HAP-1 (cell line): ENCODE measurements around the gene GARIN1A.

Experiments used
- DNase-seq, 2 experiments: peaks; one replicate each; pipeline ENCODE4 v3.0.0-alpha.2; 2016 to 2020; ENCODE audit warnings: low spot score in 2 of 2
- H3K27me3 ChIP-seq: fragments of 250-450 bp; sonication (Bioruptor Pico); 2 replicates; pipeline ENCODE4 v1.5.1; 2020; ENCODE audit warnings: low read depth, mild to moderate bottlenecking, moderate library complexity
- H3K36me3 ChIP-seq: fragments of 250-450 bp; sonication (Bioruptor Pico); replicated peaks from 2 replicates; pipeline ENCODE4 v1.5.1; 2020; ENCODE audit warnings: mild to moderate bottlenecking
- H3K4me1 ChIP-seq: fragments of 250-450 bp; sonication (Bioruptor Pico); 2 replicates; pipeline ENCODE4 v1.5.1; 2020; ENCODE audit warnings: mild to moderate bottlenecking
- H3K4me3 ChIP-seq: fragments of 250-450 bp; sonication (Bioruptor Pico); 2 replicates; pipeline ENCODE4 v1.5.1; 2020; ENCODE audit warnings: mild to moderate bottlenecking, moderate library complexity
- H3K9me3 ChIP-seq: fragments of 250-450 bp; sonication (Bioruptor Pico); 2 replicates; pipeline ENCODE4 v1.5.1; 2020; ENCODE audit warnings: mild to moderate bottlenecking, moderate library complexity
- in situ Hi-C: fragments of 300-500 bp; cut with MboI; formaldehyde crosslinking; loops from 3 replicates; pipeline ENCODE4 v1.14.3; 2020; ENCODE audit warnings: low sequenced_read_pairs, inconsistent platforms, mixed read lengths

GARIN1A gene

DNA sequence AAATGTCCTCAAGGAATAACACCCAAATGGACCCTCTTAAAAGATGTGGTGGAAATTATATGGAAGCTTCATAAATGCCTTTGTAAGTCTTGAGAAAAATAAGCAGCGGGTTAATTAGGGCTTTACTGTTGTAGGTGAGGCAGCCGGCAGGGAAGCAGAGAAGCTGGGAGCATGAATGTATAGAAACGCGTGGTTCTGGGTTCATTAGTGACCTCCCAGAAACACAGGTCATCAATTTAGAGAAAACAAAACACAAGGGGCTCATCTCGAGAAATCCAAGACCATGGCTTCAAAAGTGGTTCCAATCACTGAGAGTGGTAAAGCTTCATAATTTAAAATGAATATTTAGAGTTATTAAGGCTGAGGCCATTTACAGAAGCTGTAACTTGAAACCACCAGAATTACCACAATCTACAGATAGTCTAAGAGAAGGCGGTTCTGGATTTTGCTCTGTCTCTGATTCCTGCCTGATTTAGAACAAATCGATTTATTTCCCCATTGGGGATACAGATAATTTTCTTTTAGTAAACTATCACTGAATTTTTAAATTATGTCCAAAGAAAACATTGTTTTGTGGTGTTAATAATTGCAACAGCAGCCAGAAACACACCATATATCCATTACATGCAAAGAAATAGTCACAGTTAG, 20.7 kb downstream of the GARIN1A start:
- H3K27me3 ChIP-seq = peaks cover 11% of the 10 kb centered on the region
- DNase-seq = no peak
- H3K36me3 ChIP-seq = no peaks in the 10 kb centered on the region
- peaks cover 2% of the 10 kb centered on the region; the same call in 1 of the 2 replicates for H3K4me1 ChIP-seq
- H3K9me3 ChIP-seq = no peaks in the 10 kb centered on the region
- in situ Hi-C loops = no loop called here
- no peak overlapping the region for H3K4me3 ChIP-seq

DNA sequence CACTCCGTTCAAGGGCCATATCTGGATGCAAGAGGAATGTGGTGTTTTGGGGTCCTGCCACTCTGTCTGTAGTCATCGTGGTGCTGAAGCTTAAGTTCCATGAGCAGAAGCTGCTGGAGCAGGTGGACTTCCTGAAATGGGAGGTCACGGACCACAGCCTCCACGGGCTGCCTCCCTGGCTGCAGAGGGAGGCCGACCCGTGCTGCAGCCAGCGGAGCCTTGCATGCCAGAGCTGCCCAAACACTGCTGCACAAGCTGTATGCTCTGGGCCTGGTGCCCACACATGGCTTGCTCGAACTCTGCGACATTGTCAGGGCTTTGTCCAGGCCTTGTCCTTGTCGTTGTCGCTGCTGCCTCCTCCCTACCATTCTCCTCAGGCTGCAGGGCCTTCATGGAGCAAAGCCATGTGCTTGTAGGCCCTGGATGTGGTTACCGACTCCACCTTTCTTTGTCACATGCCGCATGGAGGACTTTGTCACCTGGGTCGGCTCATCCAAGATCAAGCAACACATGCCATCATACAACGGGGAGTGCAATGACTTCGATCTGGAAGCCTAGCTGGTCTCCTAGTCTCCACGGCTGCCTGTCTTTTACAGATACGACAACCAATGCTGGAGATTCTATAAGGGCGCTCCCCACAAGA, 21.4 kb downstream of the GARIN1A start:
- in situ Hi-C loops = no loop called here
- DNase-seq = no peak
- Histone ChIP-seq H3K36me3 (no peaks in the 10 kb centered on the region), H3K4me1 (peaks cover 3% of the 10 kb centered on the region), H3K9me3 (no peaks in the 10 kb centered on the region), H3K27me3 (peaks cover 16% of the 10 kb centered on the region), H3K4me3 (no peak overlapping the region)

DNA sequence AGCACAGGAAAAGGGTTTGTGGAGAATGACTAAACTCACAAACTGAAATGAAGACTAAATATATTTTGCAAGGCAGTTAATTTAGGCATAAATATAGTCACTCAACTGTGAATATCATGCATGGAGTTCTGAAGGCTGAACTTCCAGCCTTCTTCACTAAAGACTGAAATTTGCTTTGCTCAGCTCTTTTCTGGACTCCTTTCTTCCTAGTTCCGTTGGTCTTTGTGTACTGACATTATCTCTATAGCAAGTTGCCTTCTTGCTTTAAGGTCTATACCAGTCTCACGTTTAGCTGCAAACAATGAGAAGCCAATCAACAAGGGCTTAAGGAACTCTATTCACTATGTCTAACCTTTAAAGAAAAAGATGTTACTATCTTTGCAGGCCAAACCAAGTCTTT, 22.6 kb downstream of the GARIN1A start:
- no peaks in the 10 kb centered on the region for H3K36me3 ChIP-seq
- peaks cover 14% of the 10 kb centered on the region for H3K4me1 ChIP-seq
- in situ Hi-C loops = no loop called here
- H3K27me3 ChIP-seq = peaks cover 16% of the 10 kb centered on the region
- no peaks in the 10 kb centered on the region for H3K9me3 ChIP-seq
- no peak overlapping the region for H3K4me3 ChIP-seq
- no peak for DNase-seq

DNA sequence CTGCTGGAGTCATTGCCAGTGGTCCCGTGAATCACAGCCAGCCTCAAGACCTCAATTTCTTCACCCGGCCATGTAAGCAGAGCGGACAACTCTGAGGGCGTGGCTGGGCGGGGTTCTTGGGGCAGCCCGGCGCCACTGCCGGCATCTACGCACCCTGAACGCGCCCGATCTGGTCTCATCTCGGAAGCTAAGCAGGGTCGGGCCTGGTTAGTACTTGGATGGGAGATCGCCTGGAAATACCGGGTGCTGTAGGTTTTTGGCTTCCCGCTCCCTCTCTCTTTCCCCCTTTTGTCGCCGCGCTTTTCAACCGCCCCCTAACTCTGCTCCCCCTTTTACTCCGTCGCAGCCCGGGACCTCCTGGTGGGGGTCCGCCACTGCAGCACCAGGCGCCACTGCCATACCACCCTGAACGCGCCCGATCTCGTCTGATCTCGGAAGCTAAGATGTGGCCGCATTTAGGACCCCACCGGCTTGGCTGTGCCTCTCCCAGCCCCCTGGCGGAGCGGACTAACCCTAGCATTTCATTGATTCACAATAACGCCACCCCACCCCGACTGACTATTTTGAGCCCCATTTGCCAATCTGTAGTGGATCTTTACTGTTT, 25.3 kb downstream of the GARIN1A start:
- H3K27me3 ChIP-seq = peaks cover 16% of the 10 kb centered on the region
- no peaks in the 10 kb centered on the region for H3K36me3 ChIP-seq
- peak in 1 of 2 experiments; percentile 79 for DNase-seq
- H3K4me1 ChIP-seq = peaks cover 28% of the 10 kb centered on the region
- H3K4me3 ChIP-seq = peak overlapping the region; percentile 7; the same call in 1 of the 2 replicates
- in situ Hi-C loops = no loop called here
- H3K9me3 ChIP-seq = no peaks in the 10 kb centered on the region

DNA sequence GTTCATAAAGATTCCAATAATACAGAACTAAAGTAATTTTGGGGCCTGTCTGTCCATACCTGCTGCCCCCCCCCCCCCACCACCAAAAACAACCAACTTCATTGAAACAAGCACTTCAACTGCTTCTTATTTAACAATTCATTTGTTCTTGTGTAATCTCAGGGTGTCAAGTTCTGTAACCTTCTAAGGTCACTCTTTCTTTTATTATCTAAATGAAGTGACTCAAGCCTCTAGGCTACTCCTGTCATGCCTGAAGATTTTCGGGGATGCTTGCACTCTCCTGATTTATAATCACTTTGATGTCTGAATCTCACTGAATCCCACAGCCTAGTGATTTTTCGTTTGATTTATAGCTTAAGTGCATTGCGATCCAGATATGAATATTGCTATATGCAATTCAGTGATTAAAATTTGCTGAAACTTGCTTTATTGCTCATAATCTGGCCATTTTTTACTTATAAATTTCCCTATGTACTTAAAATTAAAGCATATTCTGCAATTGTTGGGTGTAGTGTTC, 27.2 kb downstream of the GARIN1A start:
- in situ Hi-C loops = no loop called here
- Histone ChIP-seq H3K4me3 (no peak overlapping the region), H3K36me3 (no peaks in the 10 kb centered on the region), H3K4me1 (peaks cover 28% of the 10 kb centered on the region), H3K9me3 (no peaks in the 10 kb centered on the region), H3K27me3 (peaks cover 21% of the 10 kb centered on the region)
- peak; percentile 40 to 90 for DNase-seq

DNA sequence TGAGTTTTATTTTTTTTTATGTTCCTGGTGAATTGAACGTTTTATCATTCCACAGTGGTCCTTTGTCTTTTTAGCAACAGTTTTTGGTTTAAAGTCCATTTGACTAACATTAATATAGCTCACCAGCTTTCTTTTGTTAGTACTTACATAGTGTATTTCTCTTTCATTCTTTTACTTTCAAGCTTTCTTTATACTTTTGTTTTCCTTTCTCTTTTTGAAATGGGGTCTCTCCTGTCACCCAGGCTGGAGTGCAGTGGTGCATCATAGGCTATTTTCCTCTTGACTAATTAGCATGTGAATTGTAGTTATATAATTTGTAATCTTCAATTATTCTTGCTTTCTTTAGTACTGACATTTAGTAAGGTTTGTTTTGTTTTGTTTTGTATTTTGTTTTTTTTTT, 27.8 kb downstream of the GARIN1A start:
- peaks cover 28% of the 10 kb centered on the region for H3K4me1 ChIP-seq

DNA sequence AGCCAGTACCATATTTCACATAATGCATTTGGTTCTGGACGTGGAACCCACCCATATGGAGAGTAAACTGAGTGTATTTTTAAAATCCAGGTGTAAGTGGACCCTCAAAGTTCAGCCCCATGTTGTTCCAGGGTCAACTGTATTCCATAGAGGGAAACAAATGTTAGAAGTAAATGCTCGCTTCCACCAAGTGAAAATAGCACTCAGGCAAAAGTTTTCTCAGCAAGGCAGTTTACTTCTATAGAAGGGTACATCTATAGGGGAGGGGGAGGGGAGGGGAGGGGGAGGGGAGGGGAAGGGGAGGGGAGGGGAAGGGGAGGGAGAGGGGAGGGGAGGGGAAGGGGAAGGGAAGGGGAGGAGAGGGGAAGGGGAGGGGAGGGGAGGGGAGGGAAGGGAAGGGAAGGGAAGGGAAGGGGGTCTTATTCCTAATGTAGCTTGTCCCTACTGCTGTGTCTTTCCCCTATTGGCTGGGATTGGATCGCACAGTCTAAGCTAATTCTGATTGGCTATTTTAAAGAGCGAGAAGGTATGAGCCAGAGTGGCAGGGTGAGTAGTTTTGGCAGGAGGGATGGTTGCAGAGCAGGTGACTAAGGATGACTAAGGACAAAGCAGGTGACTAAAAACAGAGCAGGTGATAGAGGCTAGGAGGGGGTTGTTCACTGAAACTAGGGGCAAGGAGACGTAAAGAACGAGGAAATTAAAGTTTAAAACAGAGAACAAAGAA, 29.1 kb downstream of the GARIN1A start:
- Histone ChIP-seq H3K9me3 (no peaks in the 10 kb centered on the region), H3K4me3 (no peak overlapping the region), H3K27me3 (peaks cover 25% of the 10 kb centered on the region), H3K36me3 (no peaks in the 10 kb centered on the region), H3K4me1 (peaks cover 28% of the 10 kb centered on the region)
- in situ Hi-C loops = no loop called here
- no peak for DNase-seq

More for the DNA sequence above, 27.8 kb downstream of the GARIN1A start:
- Histone ChIP-seq H3K9me3 (no peaks in the 10 kb centered on the region), H3K36me3 (no peaks in the 10 kb centered on the region), H3K27me3 (peaks cover 23% of the 10 kb centered on the region), H3K4me3 (no peak overlapping the region)
- peak; percentile 44 to 77 for DNase-seq
- in situ Hi-C loops = no loop called here

DNA sequence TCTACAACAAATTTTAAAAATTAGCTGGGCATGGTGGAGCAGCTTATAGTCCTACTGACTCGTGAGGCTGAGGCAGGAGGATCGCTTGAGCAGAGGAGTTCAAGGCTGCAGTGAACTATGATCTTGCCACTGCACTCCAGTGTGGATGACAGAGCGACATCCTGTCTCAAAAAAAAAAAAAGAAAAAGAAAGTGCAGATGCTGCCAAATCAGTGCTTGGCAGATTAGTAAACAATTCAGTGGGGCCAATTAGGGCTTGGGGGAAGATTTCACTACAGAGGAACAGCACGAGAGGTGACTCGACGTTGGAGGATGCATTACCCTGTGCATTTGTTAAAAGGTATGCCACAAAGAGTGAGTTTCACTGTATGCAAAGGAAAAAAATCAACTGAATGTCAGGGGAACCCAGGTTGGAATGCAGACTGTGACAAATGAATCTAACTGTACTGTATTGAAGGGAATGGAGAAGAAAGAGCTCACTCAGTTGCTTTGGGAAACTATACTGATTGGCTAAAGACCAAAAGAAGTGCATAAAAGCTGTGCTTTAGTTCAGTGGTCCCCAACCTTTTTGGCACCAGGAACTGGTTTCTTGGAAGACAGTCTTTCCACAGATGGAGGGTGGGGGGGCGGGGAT, 31.6 kb downstream of the GARIN1A start:
- H3K27me3 ChIP-seq = peaks cover 11% of the 10 kb centered on the region
- DNase-seq = no peak
- H3K4me1 ChIP-seq = peaks cover 31% of the 10 kb centered on the region
- no peaks in the 10 kb centered on the region for H3K36me3 ChIP-seq
- in situ Hi-C loops = no loop called here
- H3K9me3 ChIP-seq = no peaks in the 10 kb centered on the region
- no peak overlapping the region for H3K4me3 ChIP-seq

DNA sequence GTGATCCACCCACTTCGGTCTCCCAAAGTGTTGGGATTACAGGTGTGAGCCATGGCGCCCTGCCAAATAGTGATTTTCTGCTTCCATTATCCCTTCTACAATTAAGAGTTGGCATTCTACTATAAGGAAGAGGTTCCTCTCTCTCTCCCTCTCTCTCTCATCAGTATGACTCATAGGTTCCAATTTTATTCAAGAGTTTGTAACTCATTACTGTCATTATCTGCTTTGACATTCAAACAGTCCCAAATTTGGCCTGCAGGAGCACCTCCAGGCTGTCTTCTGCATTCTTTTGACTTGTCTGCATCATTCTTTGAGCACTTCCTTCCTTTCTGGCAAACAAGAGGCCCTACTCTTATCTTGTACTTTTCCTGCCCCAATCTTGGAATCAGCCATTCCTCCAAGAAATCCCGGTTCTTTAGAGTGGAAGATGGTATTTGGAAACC, 33.8 kb downstream of the GARIN1A start:
- DNase-seq = no peak
- H3K36me3 ChIP-seq = no peaks in the 10 kb centered on the region
- in situ Hi-C loops = no loop called here
- H3K27me3 ChIP-seq = peaks cover 11% of the 10 kb centered on the region
- H3K4me3 ChIP-seq = no peak overlapping the region
- no peaks in the 10 kb centered on the region for H3K9me3 ChIP-seq
- H3K4me1 ChIP-seq = peaks cover 11% of the 10 kb centered on the region

DNA sequence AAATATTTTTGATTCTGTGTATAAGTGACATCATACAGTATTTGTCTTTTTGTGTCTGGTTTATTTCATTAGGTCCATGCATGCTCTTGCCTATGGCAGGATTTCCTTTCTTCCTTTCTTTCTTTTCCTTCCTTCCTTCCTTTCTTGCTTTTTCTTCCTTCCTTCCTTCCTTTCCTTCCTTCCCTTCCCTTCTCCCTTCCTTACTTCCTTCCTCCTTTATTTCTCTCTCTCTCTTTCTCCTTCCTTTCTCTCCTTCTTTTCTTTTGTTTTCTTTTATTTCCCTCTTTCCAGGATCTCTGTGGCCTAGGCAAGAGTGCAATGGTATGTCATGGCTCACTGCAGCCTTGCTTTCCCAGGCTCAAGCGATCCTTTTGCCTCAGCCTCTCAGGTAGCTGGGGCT, 35.7 kb downstream of the GARIN1A start:
- in situ Hi-C loops = no loop called here
- peaks cover 11% of the 10 kb centered on the region for H3K27me3 ChIP-seq
- no peaks in the 10 kb centered on the region for H3K36me3 ChIP-seq

DNA sequence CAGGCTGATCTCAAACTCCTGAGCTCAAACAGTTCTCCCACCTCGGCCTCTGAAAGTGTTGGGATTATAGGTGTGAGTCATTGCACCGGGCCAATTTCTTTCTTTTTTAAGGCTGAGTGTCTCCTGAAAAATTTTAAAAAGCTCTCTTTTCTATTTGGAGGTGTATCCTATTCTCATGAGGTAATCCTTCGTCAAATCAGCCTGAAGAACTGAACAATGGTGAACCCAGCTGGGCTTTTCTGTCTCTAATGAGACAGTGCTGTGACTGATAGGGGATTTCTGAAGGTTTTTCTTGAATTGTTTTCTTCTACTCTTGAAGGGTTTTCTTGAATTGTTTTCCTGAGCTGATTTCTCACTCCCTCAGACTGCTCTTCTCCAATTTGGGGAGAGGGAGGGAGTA, 36.1 kb downstream of the GARIN1A start:
- peak in 1 of 2 experiments; percentile 38 for DNase-seq
- H3K9me3 ChIP-seq = peaks cover 4% of the 10 kb centered on the region; the same call in 1 of the 2 replicates
- in situ Hi-C loops = no loop called here
- peaks cover 7% of the 10 kb centered on the region for H3K4me1 ChIP-seq
- H3K4me3 ChIP-seq = no peak overlapping the region
- H3K27me3 ChIP-seq = peaks cover 9% of the 10 kb centered on the region
- H3K36me3 ChIP-seq = no peaks in the 10 kb centered on the region

More for the DNA sequence above, 35.7 kb downstream of the GARIN1A start:
- DNase-seq = no peak
- Histone ChIP-seq H3K4me3 (no peak overlapping the region), H3K4me1 (peaks cover 7% of the 10 kb centered on the region), H3K9me3 (peaks cover under 1% of the 10 kb centered on the region; the same call in 1 of the 2 replicates)

DNA sequence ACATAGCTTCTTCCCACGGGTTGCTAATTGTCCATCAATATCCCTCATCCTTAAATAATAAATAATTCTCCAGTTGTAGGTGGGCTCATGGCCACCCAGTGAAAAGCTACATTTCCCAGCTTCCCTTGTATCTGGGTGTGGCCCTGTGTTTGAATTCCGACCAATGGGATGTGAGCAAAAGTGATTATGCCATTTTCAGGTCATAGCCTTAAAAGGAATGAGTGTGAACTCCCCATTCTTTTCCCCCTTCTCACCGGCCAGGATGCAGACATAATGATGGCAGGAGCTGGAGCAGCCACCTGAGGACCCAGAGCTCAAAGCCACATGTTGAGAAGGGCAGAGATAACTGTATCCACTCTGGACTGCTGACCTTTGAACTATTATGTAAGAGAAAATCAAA, 36.7 kb downstream of the GARIN1A start:
- Histone ChIP-seq H3K4me1 (peaks cover 7% of the 10 kb centered on the region), H3K9me3 (peaks cover 4% of the 10 kb centered on the region; the same call in 1 of the 2 replicates), H3K27me3 (peaks cover 8% of the 10 kb centered on the region; the same call in 1 of the 2 replicates), H3K4me3 (no peak overlapping the region), H3K36me3 (no peaks in the 10 kb centered on the region)
- in situ Hi-C loops = no loop called here
- DNase-seq = no peak

DNA sequence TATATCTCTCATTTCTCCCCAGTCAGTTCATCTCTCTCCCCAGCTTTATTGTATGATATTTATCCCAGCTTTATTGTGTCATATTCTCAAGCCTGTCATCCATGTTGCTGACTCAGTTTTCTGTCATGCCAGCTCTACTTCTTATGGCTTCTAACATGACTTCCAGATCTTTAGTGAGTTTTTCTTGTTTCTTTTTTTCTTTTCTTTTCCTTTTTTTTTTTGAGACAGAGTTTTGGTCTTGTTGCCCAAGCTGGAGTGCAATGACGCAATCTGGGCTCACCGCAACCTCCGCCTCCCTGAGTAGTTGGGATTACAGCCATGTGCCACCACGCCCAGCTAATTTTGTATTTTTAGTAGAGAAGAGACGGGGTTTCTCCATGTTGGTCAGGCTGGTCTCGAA, 38.4 kb downstream of the GARIN1A start:
- peaks cover 7% of the 10 kb centered on the region for H3K4me1 ChIP-seq
- in situ Hi-C loops = no loop called here
- peaks cover 4% of the 10 kb centered on the region; the same call in 1 of the 2 replicates for H3K9me3 ChIP-seq
- H3K27me3 ChIP-seq = peaks cover 10% of the 10 kb centered on the region; the same call in 1 of the 2 replicates
- no peak overlapping the region for H3K4me3 ChIP-seq
- no peaks in the 10 kb centered on the region for H3K36me3 ChIP-seq
- DNase-seq = no peak
